Measurements from ENCODE around the gene CERS2. TPM values are rescaled to one million over a fixed set of nuclear protein-coding genes. Genes with fewer than 3 reads are reported as not detected.

Gene CERS2
- total RNA-seq, 1 donor from 2014 or later: 138 TPM

DNA sequence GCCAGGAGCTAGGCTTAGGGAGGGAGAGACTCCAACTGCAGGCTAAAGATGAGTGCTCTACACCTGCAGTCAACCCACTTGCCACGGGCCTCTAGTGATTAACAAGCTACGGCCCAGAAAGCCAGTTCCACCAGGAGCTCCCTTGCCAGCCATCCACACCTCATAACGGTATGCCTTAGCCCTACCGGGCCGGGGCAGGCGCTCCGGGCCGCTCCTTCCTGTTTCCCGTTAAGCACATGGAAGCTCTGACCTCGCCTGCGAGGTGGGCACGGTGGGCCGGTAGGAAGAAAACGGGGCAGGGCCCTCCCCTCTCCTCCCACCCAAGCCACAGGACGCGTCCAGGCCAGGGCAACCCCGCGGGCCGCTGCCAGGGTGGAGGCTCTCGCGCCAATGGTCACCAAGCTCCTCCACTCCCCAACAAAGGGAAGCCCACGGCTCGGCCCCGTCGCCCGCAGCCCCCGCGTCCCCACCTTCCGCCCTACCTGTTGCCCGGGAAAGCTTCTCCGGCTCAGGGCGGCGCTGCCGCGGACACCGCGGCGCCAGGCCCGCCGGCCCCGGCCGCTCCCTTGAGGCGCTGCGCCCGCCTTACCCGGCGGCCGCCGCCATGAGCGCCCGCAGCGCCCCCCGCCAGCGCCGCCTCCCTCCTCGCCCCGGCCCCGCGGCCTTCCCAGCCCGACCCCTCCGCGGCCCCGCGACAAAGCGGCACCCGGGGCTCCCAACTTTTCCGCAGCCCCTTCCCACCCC lies 627 bp downstream of the CERS2 start:
- H3K4me3 ChIP-seq (ENCODE audit: low read depth, low read length): peak overlapping the region; percentile 63
- TF ChIP-seq, protein P1, sequence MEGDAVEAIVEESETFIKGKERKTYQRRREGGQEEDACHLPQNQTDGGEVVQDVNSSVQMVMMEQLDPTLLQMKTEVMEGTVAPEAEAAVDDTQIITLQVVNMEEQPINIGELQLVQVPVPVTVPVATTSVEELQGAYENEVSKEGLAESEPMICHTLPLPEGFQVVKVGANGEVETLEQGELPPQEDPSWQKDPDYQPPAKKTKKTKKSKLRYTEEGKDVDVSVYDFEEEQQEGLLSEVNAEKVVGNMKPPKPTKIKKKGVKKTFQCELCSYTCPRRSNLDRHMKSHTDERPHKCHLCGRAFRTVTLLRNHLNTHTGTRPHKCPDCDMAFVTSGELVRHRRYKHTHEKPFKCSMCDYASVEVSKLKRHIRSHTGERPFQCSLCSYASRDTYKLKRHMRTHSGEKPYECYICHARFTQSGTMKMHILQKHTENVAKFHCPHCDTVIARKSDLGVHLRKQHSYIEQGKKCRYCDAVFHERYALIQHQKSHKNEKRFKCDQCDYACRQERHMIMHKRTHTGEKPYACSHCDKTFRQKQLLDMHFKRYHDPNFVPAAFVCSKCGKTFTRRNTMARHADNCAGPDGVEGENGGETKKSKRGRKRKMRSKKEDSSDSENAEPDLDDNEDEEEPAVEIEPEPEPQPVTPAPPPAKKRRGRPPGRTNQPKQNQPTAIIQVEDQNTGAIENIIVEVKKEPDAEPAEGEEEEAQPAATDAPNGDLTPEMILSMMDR (IDR thresholded peaks at IDR 0.05; ENCODE audit: insufficient read depth, low read length, poor library complexity, severe bottlenecking): no peak
- no peak for DNase-seq (ENCODE audit: low read depth)
- no peaks in the 10 kb centered on the region for H3K27me3 ChIP-seq (ENCODE audit: control insufficient read depth, insufficient read depth, low read length)
- no peaks in the 10 kb centered on the region for H3K36me3 ChIP-seq (ENCODE audit: control insufficient read depth, insufficient read depth, low read length)

DNA sequence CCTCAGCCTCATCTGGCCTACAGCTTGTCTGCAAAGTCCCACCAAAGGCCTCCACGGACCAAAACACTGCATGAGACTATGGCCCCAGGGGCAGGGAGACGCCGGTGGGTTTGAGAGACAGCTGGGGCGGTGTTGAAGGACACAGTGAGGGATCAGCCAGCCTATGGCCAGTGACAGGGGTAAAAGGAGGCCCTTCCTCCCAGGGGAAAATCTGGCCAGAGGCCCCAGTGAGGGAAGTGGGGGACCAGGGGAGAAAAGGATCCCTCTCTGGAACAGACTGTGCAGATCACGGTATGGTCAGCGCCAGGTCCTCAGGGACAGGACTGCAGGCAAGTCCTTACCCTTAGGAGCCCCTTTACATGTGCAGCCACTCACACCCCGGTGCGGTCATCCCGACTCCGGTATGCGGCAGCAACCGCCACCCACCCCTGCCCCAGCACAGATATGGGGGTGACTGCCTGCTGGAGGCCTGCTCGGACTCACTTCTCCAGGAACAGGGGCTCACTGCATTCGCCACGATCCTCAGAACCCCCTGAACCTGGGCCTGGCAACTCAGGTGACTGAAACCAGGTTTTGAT lies 1.3 kb downstream of the CERS2 start:
- TF ChIP-seq, protein P1 (IDR thresholded peaks at IDR 0.05; ENCODE audit: insufficient read depth, low read length, poor library complexity, severe bottlenecking): no peak
- no peaks in the 10 kb centered on the region for H3K36me3 ChIP-seq (ENCODE audit: control insufficient read depth, insufficient read depth, low read length)
- H3K27me3 ChIP-seq (ENCODE audit: control insufficient read depth, insufficient read depth, low read length): no peaks in the 10 kb centered on the region
- DNase-seq (ENCODE audit: low read depth): no peak
- H3K4me3 ChIP-seq (ENCODE audit: low read depth, low read length): peak overlapping the region; percentile 63

DNA sequence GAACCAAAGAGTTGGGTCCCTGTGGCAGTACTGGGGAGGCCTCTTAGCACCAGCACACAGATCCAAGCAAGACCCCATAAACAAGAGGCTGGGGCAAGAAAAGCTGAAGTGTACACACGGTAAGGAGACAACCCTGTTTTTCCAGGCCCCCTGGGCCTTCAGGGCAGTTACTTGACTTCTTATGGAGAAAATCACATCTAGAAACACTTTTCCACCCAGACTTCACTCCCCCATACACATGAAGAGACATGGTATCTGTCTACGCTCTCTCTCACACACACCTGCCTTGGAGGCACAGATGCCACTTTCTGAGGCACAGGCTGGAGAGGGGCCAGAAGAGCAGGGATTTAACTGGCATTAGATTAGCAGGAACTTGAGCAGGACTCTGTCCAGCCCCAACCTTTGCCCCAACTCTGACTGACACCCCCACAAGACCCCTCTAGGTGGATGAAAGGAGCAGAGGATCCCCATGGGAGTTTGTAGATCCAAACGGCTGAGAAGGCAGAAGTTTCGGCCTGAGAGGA lies 2.2 kb downstream of the CERS2 start:
- TF ChIP-seq, protein P1 (IDR thresholded peaks at IDR 0.05; ENCODE audit: insufficient read depth, low read length, poor library complexity, severe bottlenecking): no peak
- no peaks in the 10 kb centered on the region for H3K36me3 ChIP-seq (ENCODE audit: control insufficient read depth, insufficient read depth, low read length)
- H3K4me3 ChIP-seq (ENCODE audit: low read depth, low read length): no peak overlapping the region
- H3K27me3 ChIP-seq (ENCODE audit: control insufficient read depth, insufficient read depth, low read length): no peaks in the 10 kb centered on the region
- no peak for DNase-seq (ENCODE audit: low read depth)

DNA sequence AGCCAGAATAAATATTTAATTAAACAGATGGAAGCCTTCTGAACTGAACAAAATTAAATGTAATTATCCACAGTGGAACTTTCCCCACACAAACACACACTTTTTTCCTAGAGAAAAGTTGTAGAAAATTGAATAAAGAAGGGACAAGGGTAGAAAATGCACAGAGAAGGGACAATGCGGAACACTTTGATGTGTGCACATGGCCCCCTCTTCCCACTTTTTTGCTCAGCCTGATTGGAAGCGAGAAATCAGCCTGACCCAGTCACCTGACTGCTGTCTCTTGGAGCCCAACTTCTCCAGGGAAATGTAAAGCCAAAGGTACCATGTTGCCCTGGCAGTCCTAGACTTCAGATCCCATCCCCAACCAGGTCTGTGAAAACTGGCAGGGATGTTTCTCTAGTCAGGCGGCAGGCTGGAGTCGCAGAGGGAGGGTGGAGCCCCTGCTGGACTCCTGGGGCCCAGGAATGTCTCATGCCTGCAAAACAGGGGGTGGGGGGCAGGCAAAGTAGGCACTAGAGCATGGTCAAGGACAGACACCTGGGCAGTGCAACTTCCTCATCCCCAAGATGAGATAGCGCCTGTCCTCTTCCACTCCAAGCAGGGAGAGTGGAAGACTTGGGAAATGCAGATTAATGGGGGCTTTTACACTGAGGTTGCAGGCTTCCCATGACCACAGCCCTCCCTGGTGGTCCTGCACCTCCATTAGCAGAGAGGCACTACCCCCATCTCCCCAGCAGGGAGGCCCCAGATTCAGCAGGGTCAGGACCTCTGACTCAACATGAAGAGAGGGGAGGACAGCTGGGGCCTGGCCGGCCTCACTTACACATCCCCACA lies 2.8 kb downstream of the CERS2 start:
- Histone ChIP-seq H3K36me3 (ENCODE audit: control insufficient read depth, insufficient read depth, low read length) (peaks cover 1% of the 10 kb centered on the region), H3K27me3 (ENCODE audit: control insufficient read depth, insufficient read depth, low read length) (no peaks in the 10 kb centered on the region), H3K4me3 (ENCODE audit: low read depth, low read length) (no peak overlapping the region)
- TF ChIP-seq, protein P1 (IDR thresholded peaks at IDR 0.05; ENCODE audit: insufficient read depth, low read length, poor library complexity, severe bottlenecking): no peak
- no peak for DNase-seq (ENCODE audit: low read depth)

DNA sequence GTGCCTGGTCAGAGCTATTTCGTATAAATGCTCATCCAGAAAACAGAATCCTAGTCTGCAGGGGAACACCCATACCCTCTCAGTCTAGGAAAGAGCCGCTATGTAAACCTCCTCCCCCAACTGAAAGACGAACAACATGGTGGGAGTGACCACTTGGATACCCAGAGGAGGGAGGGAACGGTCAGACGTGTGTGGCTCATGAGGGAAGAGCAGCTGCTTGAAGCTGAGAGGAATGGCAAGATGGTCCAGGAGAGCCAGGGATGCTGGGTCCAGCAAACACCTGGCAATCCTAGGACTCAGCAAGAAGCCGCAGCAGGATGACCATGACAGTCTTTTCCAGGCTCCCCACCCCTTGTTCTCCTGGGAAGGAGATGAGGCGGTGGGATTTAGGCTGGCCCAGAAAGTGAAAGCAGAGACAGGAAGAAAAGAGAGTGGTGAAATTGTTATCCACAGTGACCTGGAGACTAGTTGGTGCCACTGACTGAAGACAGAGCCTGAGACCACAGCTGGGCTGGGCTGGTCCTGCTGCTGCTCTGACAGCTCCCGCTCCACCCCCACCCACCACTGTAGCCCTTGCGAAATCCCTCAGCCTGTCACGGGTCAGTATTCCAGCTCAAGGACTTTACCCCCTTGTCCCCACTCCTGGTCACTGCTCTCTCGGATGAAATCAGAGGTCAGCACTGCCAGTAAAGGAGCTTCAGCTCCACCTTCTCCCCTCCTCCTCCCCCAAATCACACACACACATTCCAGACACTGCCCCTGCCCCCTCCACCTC lies 3.6 kb downstream of the CERS2 start:
- TF ChIP-seq, protein P1 (IDR thresholded peaks at IDR 0.05; ENCODE audit: insufficient read depth, low read length, poor library complexity, severe bottlenecking): no peak
- no peak for DNase-seq (ENCODE audit: low read depth)
- Histone ChIP-seq H3K36me3 (ENCODE audit: control insufficient read depth, insufficient read depth, low read length) (peaks cover 4% of the 10 kb centered on the region), H3K4me3 (ENCODE audit: low read depth, low read length) (no peak overlapping the region), H3K27me3 (ENCODE audit: control insufficient read depth, insufficient read depth, low read length) (no peaks in the 10 kb centered on the region)
